GM18519 (cell line): ENCODE data around the gene TRAPPC2.
"Not testable (repeated sequence)": the region's sequence is repeated elsewhere in the genome, so short reads cannot be mapped to it uniquely, and the experiment has no call there.

ENCODE experiments used
- ATAC-seq: cut with Tn5 transposase; IDR thresholded peaks from one replicate; pipeline ENCODE4 v1.9.1; 2021; ENCODE audit warnings: mild to moderate bottlenecking, moderate library complexity; ENCODE audit not compliant: unreplicated experiment, low FRiP score

TRAPPC2 gene

GRCh38 chrX:13699183-13699826 lies 35.1 kb downstream of the TRAPPC2 start:
- ATAC-seq, result peak; percentile 63

GRCh38 chrX:13698432-13698831 lies 36.0 kb downstream of the TRAPPC2 start:
- ATAC-seq, result no peak

GRCh38 chrX:13697976-13698375 lies 36.4 kb downstream of the TRAPPC2 start:
- ATAC-seq, result no peak

DNA sequence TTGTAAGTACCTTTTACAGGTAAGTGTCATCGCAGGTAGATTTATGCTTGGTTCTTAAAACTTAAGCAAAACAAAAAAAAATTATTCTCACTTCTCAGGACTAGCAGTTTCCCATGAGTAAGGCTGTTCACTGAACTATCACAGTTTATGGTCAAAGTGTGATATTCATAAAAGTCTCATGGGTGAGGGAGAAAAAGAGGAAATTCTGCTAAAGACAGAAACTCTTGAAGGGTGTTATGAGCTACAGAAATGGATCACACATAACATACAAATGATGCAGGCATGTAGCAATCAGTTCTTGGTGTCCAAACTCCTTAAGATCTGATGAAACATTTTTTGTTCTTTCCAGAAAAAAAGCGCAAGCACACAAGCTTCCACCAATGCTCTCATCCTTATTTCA lies 37.0 kb downstream of the TRAPPC2 start:
- no peak for ATAC-seq

DNA sequence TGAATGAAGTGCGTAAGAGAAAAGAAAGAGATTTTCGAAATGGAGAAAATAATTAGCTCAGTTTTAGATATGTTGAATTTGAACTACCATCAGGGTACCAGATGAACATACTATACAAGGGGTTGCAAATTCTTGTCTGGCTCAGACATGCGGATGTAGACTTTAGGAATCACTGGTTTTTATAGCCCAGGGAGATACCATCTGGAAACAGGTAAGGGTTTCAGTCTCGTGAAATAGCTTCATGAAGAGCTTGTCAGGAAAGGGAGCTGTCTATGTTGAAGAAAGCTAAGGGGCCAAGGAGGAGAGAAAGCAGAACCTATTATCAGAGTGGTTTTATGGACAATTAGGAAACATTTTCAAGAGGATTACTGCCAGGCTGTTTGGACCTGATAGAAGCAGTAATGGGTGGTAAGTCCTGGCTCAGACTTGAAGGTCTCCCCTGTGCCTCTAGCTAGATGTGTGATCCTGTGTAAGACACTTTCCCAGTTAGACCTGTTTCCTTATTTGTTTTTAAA lies 38.8 kb downstream of the TRAPPC2 start:
- ATAC-seq, result no peak

- ATAC-seq, result no peak
Observed at GRCh38 chrX:13694983-13695382, 39.4 kb downstream of the TRAPPC2 start.

DNA sequence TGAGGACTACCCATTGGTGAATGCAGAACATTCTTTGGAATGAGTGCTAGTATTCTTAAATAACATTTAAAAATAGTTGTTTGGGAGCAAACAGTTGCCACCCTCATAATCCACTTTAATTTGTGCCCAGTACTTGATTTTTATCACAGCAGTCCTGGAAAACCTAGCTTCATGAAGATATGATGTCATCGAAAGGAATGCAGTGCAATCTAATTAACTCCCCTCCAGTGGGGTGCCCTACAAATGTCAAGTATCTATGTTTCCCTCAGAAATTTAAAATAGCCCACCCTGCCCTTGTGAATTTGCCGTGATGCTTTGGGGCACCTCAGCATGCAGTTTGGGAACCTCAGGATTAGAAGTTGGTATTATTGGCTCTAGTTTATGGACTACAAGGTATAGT lies 40.1 kb downstream of the TRAPPC2 start:
- ATAC-seq, result no peak

DNA sequence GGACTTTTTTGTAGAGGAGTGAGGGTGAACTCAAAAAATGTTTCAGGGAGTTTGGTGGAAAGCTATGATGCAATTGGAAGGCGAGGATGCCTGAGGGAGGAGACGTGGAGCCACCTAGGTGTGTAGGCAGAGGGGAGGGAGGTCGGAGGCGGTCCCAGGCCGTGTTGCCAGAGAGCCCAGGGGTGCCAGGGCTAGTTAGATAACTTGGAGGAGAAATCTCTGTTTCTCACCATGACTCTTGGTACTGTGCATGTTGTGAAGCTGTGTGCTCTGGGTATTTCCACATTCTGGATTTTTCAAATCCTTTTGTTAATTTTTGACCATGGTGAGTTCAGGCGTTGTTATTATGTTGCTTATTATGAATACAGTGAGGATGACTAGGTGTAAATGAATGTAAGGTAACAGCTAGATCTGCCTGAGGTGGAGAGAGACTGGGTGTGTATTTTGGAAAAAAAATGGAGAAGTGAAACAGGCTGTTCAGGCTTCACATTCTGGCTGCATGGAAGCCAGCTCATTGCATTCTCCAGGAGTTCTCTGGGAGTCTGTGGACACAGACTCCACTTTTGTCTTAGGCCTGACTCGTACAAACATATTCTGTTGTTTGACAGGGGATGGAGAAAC lies 41.0 kb downstream of the TRAPPC2 start:
- ATAC-seq, result no peak

GRCh38 chrX:13692771-13693231 lies 41.6 kb downstream of the TRAPPC2 start:
- no peak for ATAC-seq

DNA sequence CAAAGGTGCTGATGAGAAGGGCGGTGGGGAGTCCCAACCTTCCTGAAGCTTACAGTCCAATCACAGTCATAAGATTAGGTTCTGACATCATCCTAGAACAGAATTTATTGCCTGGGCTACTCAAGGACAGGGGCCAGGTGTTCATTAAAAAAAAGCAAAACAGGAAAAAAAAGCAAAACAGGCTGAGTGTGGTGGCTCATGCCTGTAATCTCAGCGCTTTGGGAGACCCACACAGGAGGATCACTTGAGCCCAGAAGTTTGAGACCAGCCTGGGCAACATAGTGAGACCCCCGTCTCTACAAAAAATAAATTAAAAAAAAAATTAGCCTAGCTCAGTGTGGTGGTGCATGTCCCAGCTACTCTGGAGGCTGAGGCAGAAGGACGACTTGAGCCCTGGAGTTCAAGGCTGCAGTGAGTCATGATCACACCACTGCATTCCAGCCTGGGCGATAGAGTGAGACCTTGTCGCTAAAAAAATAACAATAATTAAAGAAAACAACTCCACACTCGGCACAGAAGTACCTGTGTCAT lies 42.5 kb downstream of the TRAPPC2 start:
- ATAC-seq, result no peak

DNA sequence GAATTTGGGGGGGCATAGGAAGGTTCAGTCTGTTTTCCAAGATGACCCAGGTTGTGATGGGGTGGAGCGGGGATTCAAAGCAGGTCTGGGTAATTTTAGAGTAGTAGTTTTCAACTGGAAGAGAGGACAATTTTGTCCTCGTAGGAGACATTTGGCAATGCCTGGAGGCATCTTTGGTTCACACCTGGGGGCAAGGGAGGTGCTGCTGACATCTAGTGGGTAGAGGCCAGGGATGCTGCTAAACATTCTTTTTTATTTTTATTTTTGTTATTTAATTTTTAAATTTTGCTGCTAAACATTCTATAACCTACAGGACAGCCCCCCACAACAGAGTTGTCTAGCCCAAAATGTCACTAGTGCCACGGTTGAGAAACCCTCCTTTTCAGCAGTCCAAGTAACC lies 43.6 kb downstream of the TRAPPC2 start:
- no peak for ATAC-seq

GRCh38 chrX:13689741-13690211 lies 44.6 kb downstream of the TRAPPC2 start:
- no peak for ATAC-seq

- peak; percentile 42 for ATAC-seq
Observed at GRCh38 chrX:13688958-13689740, 45.3 kb downstream of the TRAPPC2 start, which contains the start of gene RAB9A. Gene RAB9A (plus strand): TSS chrX:13689128. CDS start chrX:13708747, 19,619 bp downstream.

DNA sequence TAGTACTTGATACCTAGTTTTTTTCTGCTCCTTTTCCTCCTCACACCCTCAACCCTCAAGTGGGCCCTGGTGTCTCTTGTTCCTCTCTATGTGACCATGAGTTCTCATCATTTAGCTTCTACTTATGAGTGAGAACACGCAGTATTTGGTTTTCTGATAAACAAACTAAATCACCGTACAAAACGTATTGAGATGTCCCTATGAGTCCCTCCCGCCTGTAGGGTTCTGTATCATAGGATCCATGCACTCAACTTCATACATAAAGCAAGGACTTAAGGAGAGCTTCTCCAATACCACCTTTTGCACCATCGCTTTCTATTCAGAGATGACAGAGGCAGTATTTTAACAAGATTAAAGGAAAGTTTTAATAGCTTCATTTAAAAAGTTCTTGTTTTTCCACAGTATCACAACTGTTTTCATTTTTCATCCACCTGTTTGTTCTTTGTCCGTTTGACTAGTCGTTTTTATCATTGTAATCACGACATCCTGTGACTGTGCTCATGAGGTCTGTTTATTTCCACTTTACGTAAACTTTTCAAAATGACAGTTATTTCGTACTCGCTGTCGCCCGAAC lies 45.9 kb downstream of the TRAPPC2 start:
- ATAC-seq, result no peak

DNA sequence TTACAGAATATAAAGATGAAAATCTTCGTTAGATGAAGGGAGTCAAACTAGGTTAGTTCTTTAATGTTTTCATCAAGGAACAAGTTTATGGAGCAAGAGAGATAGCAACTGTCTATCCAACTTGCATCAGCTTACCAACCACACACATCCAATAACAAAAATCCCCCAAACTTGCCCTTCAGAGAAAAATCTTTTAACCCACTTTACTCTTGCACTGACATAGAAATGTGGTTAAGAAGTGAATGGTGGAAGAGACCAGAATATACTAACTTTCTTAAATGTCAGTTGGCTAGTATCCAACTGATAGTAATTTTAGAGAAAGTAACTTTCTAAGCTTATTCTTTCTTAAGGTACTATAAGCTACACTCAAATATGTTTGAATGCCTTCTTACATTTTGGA lies 47.2 kb downstream of the TRAPPC2 start:
- no peak for ATAC-seq

DNA sequence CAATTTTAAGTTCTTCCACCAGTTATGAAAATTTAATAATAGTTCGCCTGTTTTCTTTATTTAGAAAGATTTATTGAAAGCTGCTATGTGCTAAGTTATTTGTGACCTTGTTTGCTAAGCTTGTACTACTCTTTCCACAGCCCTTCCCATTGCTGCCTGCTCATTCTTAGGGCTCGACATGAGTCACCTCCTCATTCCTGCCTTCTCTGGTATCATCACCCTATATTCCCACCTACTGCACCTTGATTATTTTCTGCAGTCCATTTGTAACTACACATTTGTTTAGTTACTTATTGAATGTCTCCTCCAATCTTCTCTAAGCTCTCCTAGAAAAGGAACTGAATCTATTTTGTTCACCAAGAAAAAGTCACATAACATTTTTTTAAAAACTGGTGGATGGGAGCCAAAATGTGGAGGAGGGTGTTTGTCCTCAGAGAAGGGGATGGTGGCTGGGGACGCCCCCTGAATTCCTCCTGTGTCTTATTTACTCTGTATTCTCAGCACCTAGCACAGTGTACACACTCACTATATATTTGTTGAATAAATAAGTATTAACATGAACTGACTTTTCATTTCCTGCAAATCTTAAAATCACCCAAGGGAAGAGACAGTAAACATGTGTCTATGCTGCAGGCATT lies 49.2 kb downstream of the TRAPPC2 start:
- no peak for ATAC-seq

DNA sequence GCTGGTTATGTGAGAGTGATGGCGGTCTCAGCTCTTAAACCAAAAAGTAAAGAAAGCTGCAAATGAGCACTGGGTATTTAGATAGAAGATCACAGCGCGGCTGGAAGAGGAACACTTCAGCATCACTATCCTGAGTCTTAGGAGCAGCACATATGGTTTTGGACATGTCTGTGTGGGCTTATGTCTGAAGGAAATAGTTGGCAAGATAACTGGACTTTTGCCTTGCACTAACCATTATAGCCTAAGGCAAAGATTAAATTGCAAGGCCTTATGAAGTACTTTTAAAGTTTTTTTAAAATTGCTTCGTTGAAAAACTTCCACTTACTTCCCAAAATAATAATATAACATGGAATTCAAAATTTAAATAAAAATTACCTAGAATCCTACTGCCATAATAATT lies 50.1 kb downstream of the TRAPPC2 start:
- no peak for ATAC-seq

- ATAC-seq, result no peak
Observed at GRCh38 chrX:13681595-13681994, 52.8 kb downstream of the TRAPPC2 start.

DNA sequence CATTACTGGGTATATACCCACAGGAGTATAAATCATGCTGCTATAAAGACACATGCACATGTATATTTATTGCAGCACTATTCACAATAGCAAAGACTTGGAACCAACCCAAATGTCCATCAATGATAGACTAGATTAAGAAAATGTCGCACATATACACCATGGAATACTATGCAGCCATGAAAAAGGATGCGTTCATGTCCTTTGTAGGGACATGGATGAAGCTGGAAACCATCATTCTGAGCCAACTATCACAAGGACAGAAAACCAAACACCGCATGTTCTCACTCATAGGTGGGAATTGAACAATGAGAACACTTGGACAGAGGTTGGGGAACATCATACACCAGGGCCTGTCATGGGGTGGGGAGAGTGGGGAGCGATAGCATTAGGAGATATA lies 54.7 kb downstream of the TRAPPC2 start:
- ATAC-seq, result not testable (repeated sequence)

DNA sequence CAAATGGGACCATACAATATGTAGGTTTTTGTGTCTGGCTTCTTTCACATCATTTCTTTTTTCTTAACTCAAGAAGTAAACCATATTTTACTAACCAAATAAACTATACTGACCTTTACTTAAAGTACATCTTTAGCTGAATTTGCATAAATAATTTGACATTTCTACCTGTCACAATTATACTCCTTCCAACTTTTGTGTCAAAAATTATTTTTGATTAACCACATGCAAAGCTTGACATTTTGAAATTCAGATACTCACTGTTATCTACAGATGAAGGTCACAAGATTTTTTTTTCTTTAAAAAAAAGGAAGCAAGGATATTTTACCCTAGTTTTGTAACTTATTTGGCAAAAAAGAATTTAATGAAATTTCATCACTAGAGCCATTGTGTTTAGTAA lies 57.5 kb downstream of the TRAPPC2 start:
- ATAC-seq, result no peak
